Endodermal cell (in vitro differentiated cells): ENCODE results near the gene MDH1. TPM values are rescaled to one million over a fixed set of nuclear protein-coding genes. Genes with fewer than 3 reads are reported as not detected.
"Not testable (repeated sequence)": the region's sequence is repeated elsewhere in the genome, so short reads cannot be mapped to it uniquely, and the experiment has no call there.

Source experiments
- DNase-seq: peaks from one replicate; pipeline ENCODE4 v3.0.0-alpha.2; 2017
- H3K27ac ChIP-seq: 2 replicates; pipeline ENCODE4 v1.5.1; 2013; ENCODE audit warnings: mild to moderate bottlenecking, low read depth, low read length, moderate library complexity
- H3K27me3 ChIP-seq: 2 replicates; pipeline ENCODE4 v1.6.1; 2013; ENCODE audit warnings: mild to moderate bottlenecking, low read length, moderate library complexity; ENCODE audit not compliant: insufficient read depth, control insufficient read depth, poor library complexity, severe bottlenecking
- H3K36me3 ChIP-seq: 2 replicates; pipeline ENCODE4 v1.7.0; 2013; ENCODE audit warnings: mild to moderate bottlenecking, low read length, moderate library complexity; ENCODE audit not compliant: control insufficient read depth, insufficient read depth
- H3K4me1 ChIP-seq: one replicate; pipeline ENCODE4 v1.7.0; 2013; ENCODE audit warnings: low read length; ENCODE audit not compliant: control insufficient read depth, insufficient read depth
- H3K4me3 ChIP-seq: 2 replicates; pipeline ENCODE4 v1.5.1; 2013; ENCODE audit warnings: mild to moderate bottlenecking, low read length, moderate library complexity
- H3K9ac ChIP-seq: 2 replicates; pipeline ENCODE4 v1.6.1; 2013; ENCODE audit warnings: mild to moderate bottlenecking, low read length, moderate library complexity; ENCODE audit not compliant: poor library complexity, severe bottlenecking; ENCODE audit errors: extremely low read depth
- H3K9me3 ChIP-seq: 2 replicates; pipeline ENCODE4 v1.6.1; 2013; ENCODE audit warnings: mild to moderate bottlenecking, low read length, moderate library complexity; ENCODE audit not compliant: control insufficient read depth
- H3K27ac Mint-ChIP-seq: 2 replicates; pipeline ENCODE4 v1.8.0; 2020; ENCODE audit warnings: mixed read lengths
- H3K27me3 Mint-ChIP-seq: 2 replicates; pipeline ENCODE4 v1.8.0; 2021; ENCODE audit warnings: mild to moderate bottlenecking, mixed read lengths; ENCODE audit not compliant: insufficient read depth
- H3K36me3 Mint-ChIP-seq: 2 replicates; pipeline ENCODE4 v1.8.0; 2020; ENCODE audit warnings: low read depth, mixed read lengths
- H3K4me1 Mint-ChIP-seq: 2 replicates; pipeline ENCODE4 v1.8.0; 2020; ENCODE audit warnings: mixed read lengths
- H3K4me3 Mint-ChIP-seq: 2 replicates; pipeline ENCODE4 v1.8.0; 2020; ENCODE audit warnings: mild to moderate bottlenecking, moderate library complexity, mixed read lengths
- H3K9me3 Mint-ChIP-seq: 2 replicates; pipeline ENCODE4 v1.8.0; 2020; ENCODE audit warnings: mild to moderate bottlenecking, mixed read lengths
- WGBS, 2 experiments: methylation state at CpG; one replicate each; pipeline versions ENCODE4 v1.1.5 to v1.1.7; 2013; ENCODE audit warnings: missing lambda C conversion rate in 2 of 2, mixed read lengths in 1 of 2; ENCODE audit not compliant: insufficient coverage in 1 of 2, insufficient read length in 1 of 2; 5-methylcytosine and 5-hydroxymethylcytosine counted together
- total RNA-seq, 2 donors: library from RNA; stranded (reverse); fragmentation: NEBNext Ultra II Directional in 1 of 2; extraction: Animal tissue kit (Norgen Biotek cat#: 25700) in 1 of 2; gene quantifications; 2 replicates in 1 of 2; 3 replicates in 1 of 2; pipeline ENCODE4 v1.2.1, GENCODE V29; 2021
- TF ChIP-seq, protein P1 (sequence below): fragments of 200-600 bp; sonication (generic); conservative IDR thresholded peaks from 2 replicates; pipeline ENCODE4 v1.5.0; 2021; ENCODE audit warnings: antibody characterized with exemption, mild to moderate bottlenecking

Gene MDH1
- total RNA-seq, 2 donors from 2014 or later, result 160 to 259 TPM

DNA sequence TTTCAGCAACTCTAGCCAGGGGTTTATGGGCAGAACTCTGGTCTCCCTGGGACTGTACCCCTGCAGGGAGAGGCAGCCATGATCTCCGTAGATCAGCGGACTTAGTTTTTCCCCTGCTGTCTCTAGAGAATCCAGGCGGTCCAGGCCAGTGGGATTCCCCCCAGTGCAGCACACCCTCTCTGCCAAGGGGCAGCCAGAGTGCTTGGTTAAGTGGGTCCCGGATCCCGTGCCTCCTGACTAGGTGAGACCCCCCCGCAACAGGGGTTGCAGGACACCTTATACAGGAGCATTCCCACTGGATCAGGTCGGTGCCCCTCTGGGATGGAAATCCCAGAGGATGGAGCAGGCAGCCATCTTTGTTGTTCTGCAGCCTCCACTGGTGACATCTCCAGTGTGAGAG is 33.5 kb upstream of the MDH1 start:
- no peak overlapping the region for H3K4me3 ChIP-seq
- Mint-ChIP-seq H3K27me3 (no peaks in the 10 kb centered on the region), H3K9me3 (peaks cover 39% of the 10 kb centered on the region), H3K4me3 (no peak overlapping the region), H3K4me1 (peaks cover 3% of the 10 kb centered on the region), H3K36me3 (peaks cover 23% of the 10 kb centered on the region), H3K27ac (no peak overlapping the region)
- peaks cover 38% of the 10 kb centered on the region for H3K9me3 ChIP-seq
- WGBS, 2 experiments, result 90 to 100% methylated on average over 5 to 7 of the region's 7 CpGs
- no peak overlapping the region for H3K9ac ChIP-seq
- H3K27me3 ChIP-seq, result no peaks in the 10 kb centered on the region
- H3K36me3 ChIP-seq, result no peaks in the 10 kb centered on the region
- DNase-seq, result no peak
- no peaks in the 10 kb centered on the region for H3K4me1 ChIP-seq
- no peak overlapping the region for H3K27ac ChIP-seq
- TF ChIP-seq, protein P1, sequence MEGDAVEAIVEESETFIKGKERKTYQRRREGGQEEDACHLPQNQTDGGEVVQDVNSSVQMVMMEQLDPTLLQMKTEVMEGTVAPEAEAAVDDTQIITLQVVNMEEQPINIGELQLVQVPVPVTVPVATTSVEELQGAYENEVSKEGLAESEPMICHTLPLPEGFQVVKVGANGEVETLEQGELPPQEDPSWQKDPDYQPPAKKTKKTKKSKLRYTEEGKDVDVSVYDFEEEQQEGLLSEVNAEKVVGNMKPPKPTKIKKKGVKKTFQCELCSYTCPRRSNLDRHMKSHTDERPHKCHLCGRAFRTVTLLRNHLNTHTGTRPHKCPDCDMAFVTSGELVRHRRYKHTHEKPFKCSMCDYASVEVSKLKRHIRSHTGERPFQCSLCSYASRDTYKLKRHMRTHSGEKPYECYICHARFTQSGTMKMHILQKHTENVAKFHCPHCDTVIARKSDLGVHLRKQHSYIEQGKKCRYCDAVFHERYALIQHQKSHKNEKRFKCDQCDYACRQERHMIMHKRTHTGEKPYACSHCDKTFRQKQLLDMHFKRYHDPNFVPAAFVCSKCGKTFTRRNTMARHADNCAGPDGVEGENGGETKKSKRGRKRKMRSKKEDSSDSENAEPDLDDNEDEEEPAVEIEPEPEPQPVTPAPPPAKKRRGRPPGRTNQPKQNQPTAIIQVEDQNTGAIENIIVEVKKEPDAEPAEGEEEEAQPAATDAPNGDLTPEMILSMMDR, result no peak

DNA sequence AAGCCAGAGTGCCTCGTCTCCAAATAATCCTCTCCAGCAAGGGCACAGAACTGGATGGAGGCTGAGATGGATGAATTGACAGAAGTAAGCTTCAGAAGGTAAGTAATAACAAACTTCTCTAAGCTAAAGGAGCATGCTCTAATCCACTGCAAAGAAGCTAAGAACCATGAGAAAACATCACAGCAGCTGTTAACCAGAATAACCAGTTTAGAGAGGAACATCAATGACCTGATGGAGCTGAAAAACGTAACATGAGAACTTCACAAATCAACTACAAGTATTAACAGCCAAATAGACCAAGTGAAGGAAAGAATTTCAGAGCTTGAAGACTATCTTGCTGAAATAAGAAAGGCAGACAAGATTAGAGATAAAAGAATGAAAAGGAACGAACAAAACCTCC is 32.8 kb upstream of the MDH1 start:
- peaks cover 45% of the 10 kb centered on the region for H3K9me3 Mint-ChIP-seq
- no peak for DNase-seq
- H3K27me3 Mint-ChIP-seq, result no peaks in the 10 kb centered on the region
- Histone ChIP-seq H3K36me3 (no peaks in the 10 kb centered on the region), H3K27ac (no peak overlapping the region), H3K9me3 (peaks cover 45% of the 10 kb centered on the region), H3K4me1 (no peaks in the 10 kb centered on the region), H3K27me3 (no peaks in the 10 kb centered on the region), H3K9ac (no peak overlapping the region), H3K4me3 (peak overlapping the region; percentile 49)
- TF ChIP-seq, protein P1, result no peak
- no peak overlapping the region for H3K27ac Mint-ChIP-seq
- H3K4me3 Mint-ChIP-seq, result no peak overlapping the region
- 91 to 100% methylated on average over 1 to 3 of the region's 3 CpGs for WGBS, 2 experiments
- H3K4me1 Mint-ChIP-seq, result peaks cover 3% of the 10 kb centered on the region
- H3K36me3 Mint-ChIP-seq, result peaks cover 27% of the 10 kb centered on the region

DNA sequence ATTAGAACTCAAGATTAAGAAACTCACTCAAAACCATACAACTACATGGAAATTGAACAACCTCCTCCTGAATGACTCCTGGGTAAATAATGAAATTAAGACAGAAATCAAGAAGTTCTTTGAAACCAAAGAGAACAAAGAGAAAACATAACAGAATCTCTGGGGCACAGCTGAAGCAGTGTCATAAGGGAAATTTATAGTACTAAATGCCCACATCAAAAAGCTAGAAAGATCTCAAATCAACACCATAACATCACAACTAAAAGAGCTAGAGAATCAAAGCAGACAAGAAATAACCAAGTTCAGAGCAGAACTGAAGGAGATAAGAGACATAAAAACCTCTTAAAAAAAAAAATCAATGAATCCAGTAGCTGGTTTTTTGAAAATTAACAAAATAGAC is 30.9 kb upstream of the MDH1 start:
- Mint-ChIP-seq H3K9me3 (peaks cover 52% of the 10 kb centered on the region), H3K36me3 (peaks cover 34% of the 10 kb centered on the region)
- H3K36me3 ChIP-seq, DNase-seq, H3K4me1 ChIP-seq, H3K27ac ChIP-seq, H3K9ac ChIP-seq, H3K27ac Mint-ChIP-seq, H3K4me1 Mint-ChIP-seq, H3K4me3 Mint-ChIP-seq, H3K27me3 Mint-ChIP-seq, H3K4me3 ChIP-seq, H3K27me3 ChIP-seq: not testable (repeated sequence)
- peaks cover 46% of the 10 kb centered on the region for H3K9me3 ChIP-seq

DNA sequence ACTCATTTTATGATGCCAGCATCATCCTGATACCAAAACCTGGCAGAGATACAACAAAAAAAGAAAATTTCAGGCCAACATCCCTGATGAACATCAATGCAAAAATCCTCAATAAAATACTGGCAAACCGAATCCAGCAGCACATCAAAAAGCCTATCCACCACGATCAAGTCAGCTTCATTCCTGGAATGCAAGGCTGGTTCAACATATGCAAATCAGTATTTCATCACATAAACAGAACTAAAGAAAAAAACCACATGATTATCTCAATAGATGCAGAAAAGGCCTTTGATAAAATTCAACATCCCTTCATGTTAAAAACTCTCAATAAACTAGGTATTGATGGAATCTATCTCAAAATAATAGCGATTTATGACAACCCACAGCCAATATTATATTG is 29.8 kb upstream of the MDH1 start:
- H3K4me1 ChIP-seq, H3K36me3 ChIP-seq, DNase-seq, H3K4me3 ChIP-seq, H3K27ac ChIP-seq, H3K27me3 Mint-ChIP-seq, H3K27me3 ChIP-seq, H3K4me3 Mint-ChIP-seq, H3K4me1 Mint-ChIP-seq, H3K9ac ChIP-seq, H3K27ac Mint-ChIP-seq: not testable (repeated sequence)
- H3K36me3 Mint-ChIP-seq, result peaks cover 34% of the 10 kb centered on the region
- peaks cover 52% of the 10 kb centered on the region for H3K9me3 Mint-ChIP-seq
- peaks cover 46% of the 10 kb centered on the region for H3K9me3 ChIP-seq
- 94 to 100% methylated on average over 1 to 2 of the region's 3 CpGs for WGBS, 2 experiments
